Measurements from ENCODE around the gene TMEM91. TPM values are rescaled to one million over a fixed set of nuclear protein-coding genes. Genes with fewer than 3 reads are reported as not detected.

The TMEM91 gene
- total RNA-seq, 2 donors from 2014 or later: 5.0 to 8.5 TPM

DNA sequence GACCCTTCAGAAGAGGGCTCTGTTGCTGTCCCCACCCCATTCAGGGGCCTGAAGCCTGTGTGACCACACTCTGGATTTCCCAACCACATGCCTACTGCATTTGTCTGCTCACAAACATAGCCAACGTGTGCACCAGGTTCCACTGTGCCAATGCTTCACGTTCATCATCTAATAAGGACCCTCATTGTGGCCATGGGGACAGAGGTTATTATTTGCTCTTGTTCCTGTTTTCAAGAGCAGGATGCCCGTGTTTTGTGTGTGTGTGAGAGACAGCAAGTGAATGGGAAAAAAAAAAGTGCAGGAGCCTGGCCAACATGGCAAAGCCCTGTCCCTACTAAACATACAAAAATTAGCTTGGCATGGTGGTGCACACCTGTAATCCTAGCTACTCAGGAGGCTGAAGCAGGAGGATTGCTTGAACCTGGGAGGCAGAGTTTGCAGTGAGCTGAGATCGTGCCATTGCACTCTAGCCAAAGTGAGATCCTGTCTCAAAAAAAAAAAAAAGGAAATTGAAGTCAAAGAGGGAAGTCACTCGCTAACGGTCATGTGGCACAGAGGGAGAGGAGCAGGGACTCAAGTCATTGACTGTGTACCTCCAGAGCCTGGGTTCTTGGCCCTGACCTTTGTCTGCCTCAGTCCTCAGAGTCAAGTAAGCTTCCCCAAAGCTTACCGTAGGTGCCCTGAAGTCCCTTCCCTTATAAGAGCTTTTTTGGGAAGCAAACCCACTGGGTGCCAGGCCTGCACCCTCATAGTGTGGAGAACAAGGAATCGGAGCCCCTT is 44.0 kb downstream of the TMEM91 start:
- Histone ChIP-seq H3K27ac (no peak overlapping the region), H3K36me3 (peaks cover 72% of the 10 kb centered on the region), H3K4me1 (peaks cover 0 to 16% of the 10 kb centered on the region in 2 donors), H3K4me3 (no peak overlapping the region), H3K27me3 (no peaks in the 10 kb centered on the region), H3K9me3 (no peaks in the 10 kb centered on the region)
- DNase-seq (ENCODE audit: low spot score): no peak
- no peak for TF ChIP-seq CTCF (IDR thresholded peaks at IDR 0.05)

DNA sequence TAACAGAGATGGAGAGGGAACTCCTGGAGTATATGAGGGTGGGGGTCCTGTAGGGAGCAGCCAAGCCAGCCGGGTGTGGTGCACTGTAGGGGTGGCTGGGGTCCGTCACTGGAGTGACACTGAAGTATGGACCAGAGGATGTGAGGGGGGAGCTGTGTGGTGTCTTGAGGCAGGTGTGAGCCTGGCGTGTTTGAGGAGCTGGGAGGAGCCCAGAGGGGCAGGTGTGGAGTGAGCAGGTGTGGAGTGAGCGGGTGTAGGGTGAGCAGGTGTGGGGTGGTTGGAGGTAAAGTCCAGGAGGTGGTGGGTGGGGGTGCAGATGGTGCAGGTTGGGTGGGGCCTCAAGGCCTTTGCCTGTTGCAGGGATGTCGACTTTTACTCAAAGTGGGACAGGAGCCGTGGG is 45.0 kb downstream of the TMEM91 start:
- peaks cover 0 to 26% of the 10 kb centered on the region in 2 donors for H3K4me1 ChIP-seq
- H3K36me3 ChIP-seq: peaks cover 74% of the 10 kb centered on the region

DNA sequence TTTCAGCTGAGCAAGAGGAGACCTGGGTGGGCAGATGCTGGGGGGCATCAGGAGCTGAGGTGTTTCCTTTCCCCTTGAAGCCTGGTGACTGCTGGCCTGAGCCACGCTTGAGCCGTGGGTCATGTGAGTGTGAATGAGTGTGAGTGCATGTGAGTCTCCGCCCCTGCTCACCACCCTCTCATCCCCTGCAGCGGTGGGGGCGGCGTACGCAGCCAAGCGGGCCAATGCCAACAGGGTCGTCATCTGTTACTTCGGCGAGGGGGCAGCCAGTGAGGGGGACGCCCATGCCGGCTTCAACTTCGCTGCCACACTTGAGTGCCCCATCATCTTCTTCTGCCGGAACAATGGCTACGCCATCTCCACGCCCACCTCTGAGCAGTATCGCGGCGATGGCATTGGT is 45.6 kb downstream of the TMEM91 start:
- no peaks in the 10 kb centered on the region for H3K9me3 ChIP-seq
- TF ChIP-seq CTCF (IDR thresholded peaks at IDR 0.05): no peak
- H3K27ac ChIP-seq: no peak overlapping the region
- H3K36me3 ChIP-seq: peaks cover 68% of the 10 kb centered on the region
- no peak for DNase-seq (ENCODE audit: low spot score)
- H3K27me3 ChIP-seq: no peaks in the 10 kb centered on the region
- H3K4me3 ChIP-seq: no peak overlapping the region
- H3K4me1 ChIP-seq: peaks cover 0 to 33% of the 10 kb centered on the region in 2 donors

More for the DNA sequence above, 45.0 kb downstream of the TMEM91 start:
- no peak for DNase-seq (ENCODE audit: low spot score)
- H3K27ac ChIP-seq: no peak overlapping the region
- no peaks in the 10 kb centered on the region for H3K27me3 ChIP-seq
- no peak for TF ChIP-seq CTCF (IDR thresholded peaks at IDR 0.05)
- H3K9me3 ChIP-seq: no peaks in the 10 kb centered on the region
- H3K4me3 ChIP-seq: no peak overlapping the region

- H3K27me3 ChIP-seq: no peaks in the 10 kb centered on the region
- no peak overlapping the region for H3K4me3 ChIP-seq
- DNase-seq (ENCODE audit: low spot score): no peak
- TF ChIP-seq CTCF (IDR thresholded peaks at IDR 0.05): no peak
- peaks cover 63% of the 10 kb centered on the region for H3K36me3 ChIP-seq
- H3K9me3 ChIP-seq: no peaks in the 10 kb centered on the region
- H3K27ac ChIP-seq: no peak overlapping the region
- peaks cover 0 to 38% of the 10 kb centered on the region in 2 donors for H3K4me1 ChIP-seq
Measured at GRCh38 chr19:41422456-41422855, 46.1 kb downstream of the TMEM91 start.

DNA sequence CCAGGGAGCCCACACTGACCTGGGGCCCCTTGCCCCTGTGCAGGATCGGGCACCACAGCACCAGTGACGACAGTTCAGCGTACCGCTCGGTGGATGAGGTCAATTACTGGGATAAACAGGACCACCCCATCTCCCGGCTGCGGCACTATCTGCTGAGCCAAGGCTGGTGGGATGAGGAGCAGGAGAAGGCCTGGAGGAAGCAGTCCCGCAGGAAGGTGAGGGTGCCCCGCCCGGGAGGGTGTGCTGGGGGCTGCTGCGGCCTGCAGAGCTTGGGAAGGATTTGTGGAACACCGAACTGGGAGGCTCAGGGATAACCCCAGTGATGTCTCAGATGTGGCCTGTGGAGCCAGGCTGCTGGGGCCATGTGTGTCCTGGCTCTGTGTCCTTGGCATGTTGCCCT is 46.6 kb downstream of the TMEM91 start:
- H3K4me1 ChIP-seq: peaks cover 0 to 43% of the 10 kb centered on the region in 2 donors
- no peaks in the 10 kb centered on the region for H3K27me3 ChIP-seq
- no peak overlapping the region for H3K4me3 ChIP-seq
- TF ChIP-seq CTCF (IDR thresholded peaks at IDR 0.05): no peak
- H3K36me3 ChIP-seq: peaks cover 60% of the 10 kb centered on the region
- no peak overlapping the region for H3K27ac ChIP-seq
- no peak for DNase-seq (ENCODE audit: low spot score)
- H3K9me3 ChIP-seq: no peaks in the 10 kb centered on the region

Data from right atrium auricular region (tissue), 2 donors.